KMS-11 (cell line): ENCODE measurements around the gene CCDC33.

Experiments
- H2AFZ ChIP-seq: fragments of 200-600 bp; sonication (generic); 2 replicates; pipeline ENCODE4 v1.6.1; 2016; ENCODE audit warnings: antibody characterized with exemption, mixed run types, low read depth
- H3K27ac ChIP-seq: fragments of 200-600 bp; sonication (generic); 2 replicates; pipeline ENCODE4 v1.6.1; 2016; ENCODE audit warnings: mild to moderate bottlenecking, mixed run types
- H3K27me3 ChIP-seq: fragments of 200-600 bp; sonication (generic); 2 replicates; pipeline ENCODE4 v1.6.1; 2017; ENCODE audit warnings: mild to moderate bottlenecking, low read depth, mixed run types, moderate library complexity; ENCODE audit not compliant: insufficient read depth
- H3K36me3 ChIP-seq: fragments of 200-600 bp; sonication (generic); 2 replicates; pipeline ENCODE4 v1.6.1; 2017; ENCODE audit warnings: mild to moderate bottlenecking, mixed run types; ENCODE audit not compliant: insufficient read depth
- H3K4me1 ChIP-seq: fragments of 200-600 bp; sonication (generic); 2 replicates; pipeline ENCODE4 v1.6.1; 2016; ENCODE audit warnings: mild to moderate bottlenecking, low read depth, mixed run types; ENCODE audit not compliant: poor library complexity, severe bottlenecking
- H3K4me2 ChIP-seq: fragments of 200-600 bp; sonication (generic); 2 replicates; pipeline ENCODE4 v1.7.0; 2016; ENCODE audit warnings: mild to moderate bottlenecking, mixed run types
- H3K4me3 ChIP-seq: fragments of 200-600 bp; sonication (generic); IDR thresholded peaks from 2 replicates; pipeline ENCODE4 v1.6.1; 2017; ENCODE audit warnings: low read depth, low read length, mixed read lengths; ENCODE audit not compliant: insufficient read depth
- H3K79me2 ChIP-seq: fragments of 200-600 bp; sonication (generic); 2 replicates; pipeline ENCODE4 v1.6.1; 2016; ENCODE audit warnings: low read depth, mixed run types; ENCODE audit not compliant: insufficient read depth
- H3K9ac ChIP-seq: fragments of 200-600 bp; sonication (generic); 2 replicates; pipeline ENCODE4 v1.6.1; 2016; ENCODE audit warnings: mild to moderate bottlenecking, mixed run types
- H4K20me1 ChIP-seq: fragments of 200-600 bp; sonication (generic); 2 replicates; pipeline ENCODE4 v1.6.1; 2016; ENCODE audit warnings: mild to moderate bottlenecking, mixed run types; ENCODE audit not compliant: insufficient read depth
- TF ChIP-seq, protein P1 (sequence below): fragments of 200-600 bp; sonication (generic); conservative IDR thresholded peaks from 2 replicates; pipeline ENCODE4 v1.6.1; 2017; ENCODE audit warnings: low read depth, mild to moderate bottlenecking, antibody characterized with exemption, low read length, moderate library complexity, mixed read lengths

CCDC33 gene

DNA sequence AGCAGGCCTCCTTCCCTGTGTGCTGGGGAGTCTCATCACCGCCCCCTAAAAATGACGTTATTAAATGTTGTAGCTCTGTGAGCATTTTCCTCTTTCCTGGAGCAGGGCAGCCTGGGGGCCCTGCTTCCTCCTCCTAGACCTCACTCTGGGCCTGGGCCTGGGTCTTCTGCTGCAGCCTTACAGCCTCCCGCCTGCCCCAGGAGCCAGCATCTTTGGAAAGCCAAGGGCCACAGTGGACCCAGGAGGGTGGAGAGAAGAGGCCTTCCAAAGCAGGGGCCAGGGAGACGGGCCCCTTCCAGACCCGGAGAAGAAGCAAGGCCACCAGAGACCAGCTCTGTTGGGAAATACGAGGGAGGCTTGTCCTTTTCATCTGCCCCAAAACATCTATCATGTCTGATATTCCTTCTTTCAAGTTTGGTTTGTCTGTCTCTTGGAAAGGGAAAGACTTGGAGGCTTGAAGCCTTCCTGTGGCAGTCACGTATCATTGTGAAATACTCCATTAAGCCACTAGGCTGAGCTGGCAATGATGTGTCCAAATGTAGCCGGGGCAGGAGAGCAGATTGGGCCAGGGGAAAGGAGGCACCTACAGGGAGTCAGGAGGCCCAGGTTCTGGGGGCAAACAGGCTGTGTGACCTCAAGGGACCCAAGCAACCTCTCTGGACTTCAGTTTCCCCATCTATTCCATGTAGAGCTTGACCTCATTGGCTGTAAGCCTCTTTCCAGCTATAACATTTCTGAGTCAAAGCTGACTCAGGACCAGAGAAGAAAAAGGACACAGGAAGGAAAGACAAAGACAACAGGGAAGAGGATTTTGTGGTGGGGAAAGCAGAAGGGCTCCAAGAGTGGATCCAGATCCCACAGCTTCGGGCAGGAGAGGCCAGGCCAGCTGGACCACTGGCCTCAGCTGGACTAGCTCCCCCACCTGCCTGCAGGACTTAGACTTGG, 100.2 kb downstream of the CCDC33 start:
- peaks cover 59% of the 10 kb centered on the region for H3K27me3 ChIP-seq
- H4K20me1 ChIP-seq: no peaks in the 10 kb centered on the region
- H3K4me1 ChIP-seq: no peaks in the 10 kb centered on the region
- H3K9ac ChIP-seq: no peak overlapping the region
- TF ChIP-seq, protein P1, sequence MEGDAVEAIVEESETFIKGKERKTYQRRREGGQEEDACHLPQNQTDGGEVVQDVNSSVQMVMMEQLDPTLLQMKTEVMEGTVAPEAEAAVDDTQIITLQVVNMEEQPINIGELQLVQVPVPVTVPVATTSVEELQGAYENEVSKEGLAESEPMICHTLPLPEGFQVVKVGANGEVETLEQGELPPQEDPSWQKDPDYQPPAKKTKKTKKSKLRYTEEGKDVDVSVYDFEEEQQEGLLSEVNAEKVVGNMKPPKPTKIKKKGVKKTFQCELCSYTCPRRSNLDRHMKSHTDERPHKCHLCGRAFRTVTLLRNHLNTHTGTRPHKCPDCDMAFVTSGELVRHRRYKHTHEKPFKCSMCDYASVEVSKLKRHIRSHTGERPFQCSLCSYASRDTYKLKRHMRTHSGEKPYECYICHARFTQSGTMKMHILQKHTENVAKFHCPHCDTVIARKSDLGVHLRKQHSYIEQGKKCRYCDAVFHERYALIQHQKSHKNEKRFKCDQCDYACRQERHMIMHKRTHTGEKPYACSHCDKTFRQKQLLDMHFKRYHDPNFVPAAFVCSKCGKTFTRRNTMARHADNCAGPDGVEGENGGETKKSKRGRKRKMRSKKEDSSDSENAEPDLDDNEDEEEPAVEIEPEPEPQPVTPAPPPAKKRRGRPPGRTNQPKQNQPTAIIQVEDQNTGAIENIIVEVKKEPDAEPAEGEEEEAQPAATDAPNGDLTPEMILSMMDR: no peak
- no peak overlapping the region for H2AFZ ChIP-seq
- H3K4me2 ChIP-seq: no peak overlapping the region
- no peak overlapping the region for H3K4me3 ChIP-seq
- no peak overlapping the region for H3K27ac ChIP-seq
- H3K79me2 ChIP-seq: no peaks in the 10 kb centered on the region
- no peaks in the 10 kb centered on the region for H3K36me3 ChIP-seq

DNA sequence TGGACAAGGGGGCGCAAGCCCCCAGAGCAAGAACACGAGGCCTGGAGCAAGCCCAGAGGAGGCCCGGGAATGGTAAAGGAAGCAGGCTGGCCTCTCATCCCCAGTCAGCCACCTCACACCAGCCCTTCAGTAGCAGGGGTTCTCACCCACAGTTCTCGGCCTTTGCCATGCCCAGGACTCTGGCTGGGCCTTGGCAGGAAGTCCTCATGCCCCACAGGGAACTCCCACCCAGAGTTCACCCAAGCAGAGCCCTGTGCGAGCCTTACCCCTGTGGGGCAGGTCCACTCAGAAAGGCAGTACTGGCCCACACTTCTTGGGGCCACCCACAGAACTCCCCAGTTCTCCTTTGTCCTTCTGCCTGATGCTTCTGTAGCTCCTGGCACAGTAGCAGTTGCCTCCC, 101.0 kb downstream of the CCDC33 start:
- Histone ChIP-seq H2AFZ (no peak overlapping the region), H3K27ac (no peak overlapping the region), H4K20me1 (no peaks in the 10 kb centered on the region), H3K4me1 (no peaks in the 10 kb centered on the region), H3K36me3 (no peaks in the 10 kb centered on the region), H3K4me2 (no peak overlapping the region), H3K79me2 (no peaks in the 10 kb centered on the region), H3K27me3 (peaks cover 51% of the 10 kb centered on the region), H3K4me3 (no peak overlapping the region), H3K9ac (no peak overlapping the region)
- TF ChIP-seq, protein P1: no peak

DNA sequence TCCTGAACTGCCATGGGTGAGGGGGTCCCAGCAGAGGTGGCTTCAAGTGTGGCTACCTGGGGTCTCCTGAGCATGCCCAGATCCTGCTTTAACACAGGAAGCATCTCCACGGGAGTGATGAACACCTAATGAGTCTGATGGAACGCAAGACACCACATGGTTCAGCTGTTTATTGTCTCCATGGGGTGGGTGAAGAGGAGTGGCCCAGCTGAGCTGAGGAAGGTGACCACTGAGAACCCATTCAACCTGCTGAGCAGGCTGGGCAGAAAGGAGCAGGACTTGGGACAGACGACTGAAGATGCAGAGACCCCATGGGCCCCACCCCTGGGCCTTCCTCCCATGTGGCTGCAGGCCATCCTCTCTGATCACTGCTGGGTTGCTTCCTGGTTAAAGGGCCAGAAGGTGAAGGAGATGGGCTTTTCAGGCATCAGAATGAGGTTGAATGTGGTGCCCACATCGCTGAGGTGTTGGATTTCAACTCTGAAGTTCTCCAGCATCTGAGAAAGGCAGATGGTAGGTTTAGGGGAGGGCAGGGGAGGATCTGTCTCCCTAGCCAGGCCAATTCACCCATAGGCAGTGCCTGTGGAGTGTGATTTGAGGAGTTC, 101.6 kb downstream of the CCDC33 start:
- H3K9ac ChIP-seq: no peak overlapping the region
- no peak overlapping the region for H3K4me3 ChIP-seq
- no peaks in the 10 kb centered on the region for H3K36me3 ChIP-seq
- no peak overlapping the region for H2AFZ ChIP-seq
- no peaks in the 10 kb centered on the region for H3K79me2 ChIP-seq
- no peaks in the 10 kb centered on the region for H4K20me1 ChIP-seq
- TF ChIP-seq, protein P1: no peak
- H3K4me1 ChIP-seq: no peaks in the 10 kb centered on the region
- no peak overlapping the region for H3K4me2 ChIP-seq
- no peak overlapping the region for H3K27ac ChIP-seq
- H3K27me3 ChIP-seq: peaks cover 52% of the 10 kb centered on the region

DNA sequence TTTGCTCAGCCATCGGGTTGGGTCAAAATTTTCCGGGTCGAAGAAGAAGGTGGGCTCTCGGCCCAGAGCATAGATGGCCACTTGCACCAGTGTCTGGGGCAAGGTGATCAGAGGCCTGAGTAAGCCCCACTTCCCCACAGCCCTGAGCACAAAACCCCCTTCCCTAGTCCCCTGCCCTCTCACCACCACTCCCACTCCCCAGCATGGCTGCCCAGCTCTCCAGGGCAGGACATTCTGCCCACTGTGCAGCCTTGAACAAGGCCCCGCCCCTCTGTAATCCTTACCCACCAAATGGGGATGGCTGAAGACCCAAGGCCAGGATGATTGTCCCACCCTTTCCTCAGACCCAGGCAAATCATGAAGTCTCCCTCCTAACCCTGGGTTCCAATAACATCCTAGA, 102.5 kb downstream of the CCDC33 start:
- Histone ChIP-seq H3K4me3 (no peak overlapping the region), H3K27me3 (peaks cover 54% of the 10 kb centered on the region), H3K79me2 (no peaks in the 10 kb centered on the region), H3K4me1 (no peaks in the 10 kb centered on the region), H3K27ac (no peak overlapping the region), H3K36me3 (no peaks in the 10 kb centered on the region), H3K4me2 (no peak overlapping the region), H4K20me1 (no peaks in the 10 kb centered on the region), H3K9ac (no peak overlapping the region), H2AFZ (no peak overlapping the region)
- TF ChIP-seq, protein P1: no peak
